Measurements from ENCODE around the gene SLC24A5.

DNA sequence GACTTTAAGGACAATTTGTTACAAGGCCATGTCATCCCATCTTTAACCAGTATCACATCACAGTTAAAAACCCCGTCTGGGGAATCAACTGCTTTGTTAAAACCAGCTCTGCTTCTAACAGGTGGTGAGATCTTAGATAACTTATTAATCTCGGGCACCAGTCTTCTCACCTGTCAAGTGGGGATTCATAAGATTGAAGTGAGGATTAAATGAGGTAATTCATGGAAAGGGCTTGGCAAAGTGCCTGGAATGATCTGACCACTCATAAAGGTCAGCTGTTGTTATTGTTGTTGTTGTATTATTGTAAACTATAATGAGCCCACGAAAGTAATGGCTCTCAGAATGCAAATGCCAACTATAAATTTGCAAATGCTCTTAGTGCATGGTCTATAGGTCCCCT, 30.1 kb upstream of the SLC24A5 start:
- TF ChIP-seq CHD1 (IDR thresholded peaks at IDR 0.05; ENCODE audit: low read depth, low read length) (no peak), POLR2A (IDR thresholded peaks at IDR 0.05; ENCODE audit: low read depth, low read length) (no peak), SMC3 (IDR thresholded peaks at IDR 0.05; ENCODE audit: low read depth, low read length) (no peak), MAFK (IDR thresholded peaks at IDR 0.05; ENCODE audit: low read depth, low read length) (no peak), CEBPB (IDR thresholded peaks at IDR 0.05; ENCODE audit: low read depth, low read length) (no peak), MXI1 (IDR thresholded peaks at IDR 0.05; ENCODE audit: borderline replicate concordance, low read depth, low read length) (no peak), RFX5 (IDR thresholded peaks at IDR 0.05; ENCODE audit: low read depth, low read length) (no peak)
- TF ChIP-seq, protein P1, sequence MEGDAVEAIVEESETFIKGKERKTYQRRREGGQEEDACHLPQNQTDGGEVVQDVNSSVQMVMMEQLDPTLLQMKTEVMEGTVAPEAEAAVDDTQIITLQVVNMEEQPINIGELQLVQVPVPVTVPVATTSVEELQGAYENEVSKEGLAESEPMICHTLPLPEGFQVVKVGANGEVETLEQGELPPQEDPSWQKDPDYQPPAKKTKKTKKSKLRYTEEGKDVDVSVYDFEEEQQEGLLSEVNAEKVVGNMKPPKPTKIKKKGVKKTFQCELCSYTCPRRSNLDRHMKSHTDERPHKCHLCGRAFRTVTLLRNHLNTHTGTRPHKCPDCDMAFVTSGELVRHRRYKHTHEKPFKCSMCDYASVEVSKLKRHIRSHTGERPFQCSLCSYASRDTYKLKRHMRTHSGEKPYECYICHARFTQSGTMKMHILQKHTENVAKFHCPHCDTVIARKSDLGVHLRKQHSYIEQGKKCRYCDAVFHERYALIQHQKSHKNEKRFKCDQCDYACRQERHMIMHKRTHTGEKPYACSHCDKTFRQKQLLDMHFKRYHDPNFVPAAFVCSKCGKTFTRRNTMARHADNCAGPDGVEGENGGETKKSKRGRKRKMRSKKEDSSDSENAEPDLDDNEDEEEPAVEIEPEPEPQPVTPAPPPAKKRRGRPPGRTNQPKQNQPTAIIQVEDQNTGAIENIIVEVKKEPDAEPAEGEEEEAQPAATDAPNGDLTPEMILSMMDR (conservative IDR thresholded peaks at IDR 0.05; ENCODE audit: low read depth, low read length) = no peak
- TF ChIP-seq, protein P2, sequence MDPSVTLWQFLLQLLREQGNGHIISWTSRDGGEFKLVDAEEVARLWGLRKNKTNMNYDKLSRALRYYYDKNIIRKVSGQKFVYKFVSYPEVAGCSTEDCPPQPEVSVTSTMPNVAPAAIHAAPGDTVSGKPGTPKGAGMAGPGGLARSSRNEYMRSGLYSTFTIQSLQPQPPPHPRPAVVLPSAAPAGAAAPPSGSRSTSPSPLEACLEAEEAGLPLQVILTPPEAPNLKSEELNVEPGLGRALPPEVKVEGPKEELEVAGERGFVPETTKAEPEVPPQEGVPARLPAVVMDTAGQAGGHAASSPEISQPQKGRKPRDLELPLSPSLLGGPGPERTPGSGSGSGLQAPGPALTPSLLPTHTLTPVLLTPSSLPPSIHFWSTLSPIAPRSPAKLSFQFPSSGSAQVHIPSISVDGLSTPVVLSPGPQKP (IDR thresholded peaks at IDR 0.05; ENCODE audit: borderline replicate concordance, low read depth, low read length) = no peak
- TF ChIP-seq, protein P3, sequence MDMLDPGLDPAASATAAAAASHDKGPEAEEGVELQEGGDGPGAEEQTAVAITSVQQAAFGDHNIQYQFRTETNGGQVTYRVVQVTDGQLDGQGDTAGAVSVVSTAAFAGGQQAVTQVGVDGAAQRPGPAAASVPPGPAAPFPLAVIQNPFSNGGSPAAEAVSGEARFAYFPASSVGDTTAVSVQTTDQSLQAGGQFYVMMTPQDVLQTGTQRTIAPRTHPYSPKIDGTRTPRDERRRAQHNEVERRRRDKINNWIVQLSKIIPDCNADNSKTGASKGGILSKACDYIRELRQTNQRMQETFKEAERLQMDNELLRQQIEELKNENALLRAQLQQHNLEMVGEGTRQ (IDR thresholded peaks at IDR 0.05; ENCODE audit: low read depth, low read length) = no peak
